ENCODE measurements around the gene ITLN2.

DNA sequence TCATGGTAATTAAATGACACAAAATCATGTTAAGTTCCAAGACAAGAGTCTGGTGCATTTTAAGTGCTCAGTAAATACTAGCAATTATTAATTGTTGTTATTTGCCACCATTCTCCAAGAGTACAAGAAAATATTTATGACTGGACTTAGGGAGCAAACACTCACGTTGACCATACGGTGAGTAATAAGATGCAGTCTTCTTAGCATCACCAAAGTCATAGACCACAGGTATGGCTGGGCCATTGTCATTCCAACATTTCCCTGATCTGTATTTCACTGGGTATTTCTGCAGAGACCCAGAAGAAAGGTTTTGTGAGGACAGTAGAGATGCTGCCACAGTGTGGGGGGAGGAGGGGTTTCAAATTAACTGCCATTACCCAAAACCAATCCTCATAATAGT, 4.7 kb downstream of the ITLN2 start:
- TF ChIP-seq ZEB2 (tag by site-specific recombination; IDR thresholded peaks at IDR 0.05): no peak
- TF ChIP-seq, protein P1, sequence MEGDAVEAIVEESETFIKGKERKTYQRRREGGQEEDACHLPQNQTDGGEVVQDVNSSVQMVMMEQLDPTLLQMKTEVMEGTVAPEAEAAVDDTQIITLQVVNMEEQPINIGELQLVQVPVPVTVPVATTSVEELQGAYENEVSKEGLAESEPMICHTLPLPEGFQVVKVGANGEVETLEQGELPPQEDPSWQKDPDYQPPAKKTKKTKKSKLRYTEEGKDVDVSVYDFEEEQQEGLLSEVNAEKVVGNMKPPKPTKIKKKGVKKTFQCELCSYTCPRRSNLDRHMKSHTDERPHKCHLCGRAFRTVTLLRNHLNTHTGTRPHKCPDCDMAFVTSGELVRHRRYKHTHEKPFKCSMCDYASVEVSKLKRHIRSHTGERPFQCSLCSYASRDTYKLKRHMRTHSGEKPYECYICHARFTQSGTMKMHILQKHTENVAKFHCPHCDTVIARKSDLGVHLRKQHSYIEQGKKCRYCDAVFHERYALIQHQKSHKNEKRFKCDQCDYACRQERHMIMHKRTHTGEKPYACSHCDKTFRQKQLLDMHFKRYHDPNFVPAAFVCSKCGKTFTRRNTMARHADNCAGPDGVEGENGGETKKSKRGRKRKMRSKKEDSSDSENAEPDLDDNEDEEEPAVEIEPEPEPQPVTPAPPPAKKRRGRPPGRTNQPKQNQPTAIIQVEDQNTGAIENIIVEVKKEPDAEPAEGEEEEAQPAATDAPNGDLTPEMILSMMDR (tag by site-specific recombination; IDR thresholded peaks at IDR 0.05): no peak
- TF ChIP-seq ZNF174 (tag by site-specific recombination; IDR thresholded peaks at IDR 0.05): no peak
- TF ChIP-seq ZNF274 (IDR thresholded peaks at IDR 0.05; ENCODE audit: low read length): no peak
- TF ChIP-seq ZNF274 (tag by site-specific recombination; IDR thresholded peaks at IDR 0.05; ENCODE audit: borderline replicate concordance): no peak
- TF ChIP-seq, protein P2, sequence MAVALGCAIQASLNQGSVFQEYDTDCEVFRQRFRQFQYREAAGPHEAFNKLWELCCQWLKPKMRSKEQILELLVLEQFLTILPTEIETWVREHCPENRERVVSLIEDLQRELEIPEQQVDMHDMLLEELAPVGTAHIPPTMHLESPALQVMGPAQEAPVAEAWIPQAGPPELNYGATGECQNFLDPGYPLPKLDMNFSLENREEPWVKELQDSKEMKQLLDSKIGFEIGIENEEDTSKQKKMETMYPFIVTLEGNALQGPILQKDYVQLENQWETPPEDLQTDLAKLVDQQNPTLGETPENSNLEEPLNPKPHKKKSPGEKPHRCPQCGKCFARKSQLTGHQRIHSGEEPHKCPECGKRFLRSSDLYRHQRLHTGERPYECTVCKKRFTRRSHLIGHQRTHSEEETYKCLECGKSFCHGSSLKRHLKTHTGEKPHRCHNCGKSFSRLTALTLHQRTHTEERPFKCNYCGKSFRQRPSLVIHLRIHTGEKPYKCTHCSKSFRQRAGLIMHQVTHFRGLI (tag by site-specific recombination; IDR thresholded peaks at IDR 0.05): no peak
- TF ChIP-seq, protein P3, sequence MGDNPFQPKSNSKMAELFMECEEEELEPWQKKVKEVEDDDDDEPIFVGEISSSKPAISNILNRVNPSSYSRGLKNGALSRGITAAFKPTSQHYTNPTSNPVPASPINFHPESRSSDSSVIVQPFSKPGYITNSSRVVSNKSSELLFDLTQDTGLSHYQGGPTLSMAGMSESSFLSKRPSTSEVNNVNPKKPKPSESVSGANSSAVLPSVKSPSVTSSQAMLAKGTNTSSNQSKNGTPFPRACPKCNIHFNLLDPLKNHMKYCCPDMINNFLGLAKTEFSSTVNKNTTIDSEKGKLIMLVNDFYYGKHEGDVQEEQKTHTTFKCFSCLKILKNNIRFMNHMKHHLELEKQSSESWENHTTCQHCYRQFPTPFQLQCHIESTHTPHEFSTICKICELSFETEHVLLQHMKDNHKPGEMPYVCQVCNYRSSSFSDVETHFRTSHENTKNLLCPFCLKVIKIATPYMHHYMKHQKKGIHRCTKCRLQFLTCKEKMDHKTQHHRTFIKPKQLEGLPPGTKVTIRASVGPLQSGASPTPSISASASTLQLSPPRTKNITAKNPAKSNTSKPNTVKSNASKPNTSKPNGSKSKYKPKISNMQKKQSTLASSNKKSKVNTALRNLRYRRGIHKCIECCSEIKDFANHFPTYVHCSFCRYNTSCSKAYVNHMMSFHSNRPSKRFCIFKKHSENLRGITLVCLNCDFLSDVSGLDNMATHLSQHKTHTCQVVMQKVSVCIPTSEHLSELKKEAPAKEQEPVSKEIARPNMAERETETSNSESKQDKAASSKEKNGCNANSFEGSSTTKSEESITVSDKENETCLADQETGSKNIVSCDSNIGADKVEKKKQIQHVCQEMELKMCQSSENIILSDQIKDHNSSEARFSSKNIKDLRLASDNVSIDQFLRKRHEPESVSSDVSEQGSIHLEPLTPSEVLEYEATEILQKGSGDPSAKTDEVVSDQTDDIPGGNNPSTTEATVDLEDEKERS (tag by site-specific recombination; IDR thresholded peaks at IDR 0.05): no peak
- TF ChIP-seq, protein P4, sequence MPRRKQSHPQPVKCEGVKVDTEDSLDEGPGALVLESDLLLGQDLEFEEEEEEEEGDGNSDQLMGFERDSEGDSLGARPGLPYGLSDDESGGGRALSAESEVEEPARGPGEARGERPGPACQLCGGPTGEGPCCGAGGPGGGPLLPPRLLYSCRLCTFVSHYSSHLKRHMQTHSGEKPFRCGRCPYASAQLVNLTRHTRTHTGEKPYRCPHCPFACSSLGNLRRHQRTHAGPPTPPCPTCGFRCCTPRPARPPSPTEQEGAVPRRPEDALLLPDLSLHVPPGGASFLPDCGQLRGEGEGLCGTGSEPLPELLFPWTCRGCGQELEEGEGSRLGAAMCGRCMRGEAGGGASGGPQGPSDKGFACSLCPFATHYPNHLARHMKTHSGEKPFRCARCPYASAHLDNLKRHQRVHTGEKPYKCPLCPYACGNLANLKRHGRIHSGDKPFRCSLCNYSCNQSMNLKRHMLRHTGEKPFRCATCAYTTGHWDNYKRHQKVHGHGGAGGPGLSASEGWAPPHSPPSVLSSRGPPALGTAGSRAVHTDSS (tag by site-specific recombination; IDR thresholded peaks at IDR 0.05): no peak
- no peak for TF ChIP-seq TRIM28 (IDR thresholded peaks at IDR 0.05; ENCODE audit: borderline replicate concordance, low read length)
- no peak for TF ChIP-seq BCL11A (tag by site-specific recombination; IDR thresholded peaks at IDR 0.05; ENCODE audit: low read depth)
- TF ChIP-seq ZNF302 (tag by site-specific recombination; IDR thresholded peaks at IDR 0.05; ENCODE audit: low read depth): no peak
